CD4-positive, alpha-beta T cell treated with Interleukin-17A for 4 hours (primary cell): ENCODE data around the gene TTLL10.

Experiments
- DNase-seq: peaks from one replicate; pipeline ENCODE4 v3.0.0-alpha.2; 2020; ENCODE audit warnings: mixed read lengths

TTLL10 gene

DNA sequence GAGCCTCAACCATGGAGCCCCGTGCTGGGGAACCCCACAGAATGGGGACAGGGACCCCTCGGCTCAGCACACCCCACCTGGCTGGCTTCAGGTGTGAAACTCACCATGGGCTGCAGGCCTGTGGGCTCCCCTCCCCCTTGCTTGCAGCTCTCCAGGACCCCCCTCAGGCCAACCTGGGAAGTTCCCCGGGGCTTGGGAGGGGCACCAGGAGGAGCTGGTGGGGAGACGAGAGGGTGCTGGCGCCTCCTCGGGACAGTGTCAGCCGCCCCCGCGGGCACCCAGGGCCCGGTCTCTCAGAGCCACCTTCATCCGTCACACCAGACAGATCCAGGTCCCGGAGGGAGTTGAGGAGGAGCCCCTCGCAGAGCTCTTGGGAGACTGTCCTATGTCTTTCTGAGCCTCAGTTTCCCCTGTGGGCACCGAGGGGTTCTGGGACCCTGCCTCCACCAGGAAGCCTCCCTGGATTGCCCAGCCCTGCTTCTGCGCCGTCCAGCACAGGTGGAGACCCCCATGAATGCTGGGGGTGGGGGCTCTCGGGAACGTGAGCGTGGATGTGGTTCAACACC is 33.4 kb downstream of the TTLL10 start:
- no peak for DNase-seq

DNA sequence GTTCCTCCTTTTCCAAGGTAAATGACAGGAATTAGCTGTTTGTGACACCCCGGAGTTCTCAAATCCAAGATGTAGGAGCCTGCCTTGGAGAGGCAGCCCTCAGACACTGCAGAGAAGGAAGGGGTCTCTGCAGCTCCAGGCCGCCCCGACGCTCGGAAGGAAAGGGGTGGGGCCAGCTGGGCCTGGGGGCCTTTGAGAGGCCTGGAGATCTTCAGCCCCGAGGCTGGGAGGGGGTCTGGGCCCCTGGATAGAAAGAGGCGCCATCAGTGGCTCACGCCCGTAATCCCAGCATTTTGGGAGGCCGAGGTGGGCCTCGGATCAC is 33.9 kb downstream of the TTLL10 start:
- DNase-seq: no peak

GRCh38 chr1:1208713-1209433 is 35.2 kb downstream of the TTLL10 start:
- peak; percentile 56 for DNase-seq

GRCh38 chr1:1210726-1211540 is 37.3 kb downstream of the TTLL10 start:
- no peak for DNase-seq

- DNase-seq: peak; percentile 4
Measured at GRCh38 chr1:1211541-1212441, 38.1 kb downstream of the TTLL10 start.

- DNase-seq: peak; percentile 58
Measured at GRCh38 chr1:1212780-1213344, 39.2 kb downstream of the TTLL10 start.

- DNase-seq: peak; percentile 43
Measured at GRCh38 chr1:1213345-1214265, 39.9 kb downstream of the TTLL10 start, which contains the start of gene TNFRSF4. Gene TNFRSF4 (minus strand): TSS chr1:1214153. CDS start chr1:1214127, 26 bp downstream.

GRCh38 chr1:1215080-1215676 is 41.5 kb downstream of the TTLL10 start:
- no peak for DNase-seq

GRCh38 chr1:1215881-1216605 is 42.4 kb downstream of the TTLL10 start:
- DNase-seq: no peak

DNA sequence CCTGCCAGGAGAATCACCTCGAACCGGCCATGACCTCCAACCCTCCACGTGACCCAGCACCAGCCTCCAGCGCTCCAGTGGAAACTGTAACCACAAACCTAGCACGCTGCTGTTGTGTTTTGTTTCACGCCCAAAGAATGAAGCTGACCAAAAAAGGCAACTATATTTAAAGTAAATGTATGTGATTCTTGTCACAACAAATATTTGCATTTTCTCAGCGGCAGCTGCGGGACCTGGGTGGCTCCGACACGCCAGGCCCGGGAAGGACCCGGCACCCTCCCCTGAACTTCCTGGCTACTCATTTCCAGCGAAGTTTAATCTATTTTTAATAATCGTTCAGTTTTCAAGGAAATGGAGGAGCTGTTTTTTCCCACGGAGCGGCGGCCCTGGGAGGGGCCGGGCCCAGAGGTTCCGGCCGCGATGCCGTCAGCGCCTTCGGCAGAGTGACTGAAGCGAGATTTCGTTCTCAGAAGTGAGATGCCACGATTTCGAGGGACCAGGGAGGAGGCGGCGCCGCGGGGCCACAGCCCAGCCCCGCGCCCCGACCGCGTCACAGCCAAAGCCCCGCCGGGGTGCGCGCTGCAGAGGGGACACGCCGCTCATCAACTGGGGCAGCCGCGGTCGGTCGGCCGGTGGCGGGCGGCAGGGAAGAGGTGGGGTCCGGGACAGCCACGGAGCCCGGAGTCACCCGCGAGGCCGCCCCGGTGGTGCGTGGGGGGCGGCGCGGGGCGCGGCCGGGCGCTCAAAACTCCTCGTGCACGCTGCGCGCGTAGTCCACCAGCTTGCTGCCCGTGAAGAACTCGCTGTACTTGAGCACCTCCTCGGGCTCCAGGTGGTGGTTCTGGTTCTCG is 43.3 kb downstream of the TTLL10 start:
- DNase-seq: peak; percentile 58

GRCh38 chr1:1217621-1218523 is 44.2 kb downstream of the TTLL10 start:
- DNase-seq: peak; percentile 35

- no peak for DNase-seq
Measured at GRCh38 chr1:1218524-1219200, 45.0 kb downstream of the TTLL10 start.

DNA sequence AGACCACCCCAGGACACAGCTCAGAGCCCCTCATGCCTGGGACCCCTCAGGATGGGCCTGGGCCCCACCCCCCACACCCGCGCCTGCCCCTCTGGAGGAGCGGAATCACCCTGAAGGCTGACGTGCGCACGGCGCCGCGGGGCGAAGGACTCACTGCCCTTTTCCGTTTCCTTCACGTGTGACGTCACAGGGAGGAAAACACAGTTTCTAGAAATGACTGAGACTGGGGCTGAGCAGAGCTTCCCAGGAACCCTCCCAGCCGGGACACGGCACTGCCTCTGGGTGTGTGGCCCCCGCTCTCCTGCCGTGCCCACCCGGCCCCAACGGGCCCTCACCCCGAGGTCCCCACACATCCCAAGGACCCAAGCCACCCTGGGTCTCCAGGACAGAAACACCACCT is 45.7 kb downstream of the TTLL10 start:
- DNase-seq: peak; percentile 52

DNA sequence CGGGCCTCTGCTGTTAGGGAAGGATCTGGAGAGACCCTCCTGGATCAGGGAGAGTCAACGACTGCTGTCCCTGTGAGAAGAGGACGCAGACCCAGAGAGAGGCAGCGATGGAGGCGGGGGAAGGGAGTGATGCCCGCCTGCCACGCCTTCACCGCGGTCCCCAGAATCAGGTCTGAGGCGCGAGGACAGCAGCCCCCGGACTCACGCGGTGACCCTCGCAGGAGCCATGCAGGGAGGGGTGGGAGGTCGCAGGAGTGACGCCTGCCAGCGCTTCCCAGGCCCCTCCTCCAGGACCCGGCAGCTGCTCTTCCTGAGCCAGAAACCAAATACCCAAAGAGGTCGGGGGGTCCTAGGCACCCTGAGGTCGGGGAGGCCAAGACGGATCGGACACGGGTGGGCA is 46.5 kb downstream of the TTLL10 start:
- no peak for DNase-seq

DNA sequence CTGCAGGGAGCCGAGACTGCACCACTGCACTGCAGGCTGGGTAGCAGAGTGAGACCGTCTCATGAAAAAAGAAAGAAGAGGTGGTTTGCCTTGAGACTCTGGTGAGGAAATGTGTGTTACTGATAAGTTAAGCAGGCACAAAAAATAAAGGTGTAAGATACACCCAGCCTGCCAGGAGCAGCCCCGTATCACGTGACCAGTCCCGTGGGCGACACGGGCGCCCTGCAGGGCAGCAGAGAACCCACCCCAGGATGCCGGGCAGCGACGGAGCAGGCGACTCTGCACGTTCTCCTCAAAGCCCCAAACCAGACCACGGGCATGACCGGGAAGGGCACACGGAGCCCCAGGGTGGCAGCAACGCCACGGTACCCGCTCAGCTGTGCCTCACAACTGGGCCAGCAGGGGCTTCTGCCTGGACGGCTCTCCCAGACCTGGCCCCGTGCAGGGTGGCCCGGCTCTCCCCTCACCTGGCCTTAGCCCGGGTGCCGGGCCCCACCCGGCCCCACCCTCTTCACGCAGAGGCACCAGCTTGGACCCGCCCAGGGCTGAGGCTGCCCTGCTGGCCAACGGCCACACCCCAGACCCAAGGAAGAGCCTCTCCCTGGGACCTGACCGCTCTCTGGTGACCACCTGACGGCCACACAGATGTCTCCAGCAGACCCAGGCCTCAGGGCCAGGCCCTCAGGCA is 48.4 kb downstream of the TTLL10 start:
- DNase-seq: no peak

DNA sequence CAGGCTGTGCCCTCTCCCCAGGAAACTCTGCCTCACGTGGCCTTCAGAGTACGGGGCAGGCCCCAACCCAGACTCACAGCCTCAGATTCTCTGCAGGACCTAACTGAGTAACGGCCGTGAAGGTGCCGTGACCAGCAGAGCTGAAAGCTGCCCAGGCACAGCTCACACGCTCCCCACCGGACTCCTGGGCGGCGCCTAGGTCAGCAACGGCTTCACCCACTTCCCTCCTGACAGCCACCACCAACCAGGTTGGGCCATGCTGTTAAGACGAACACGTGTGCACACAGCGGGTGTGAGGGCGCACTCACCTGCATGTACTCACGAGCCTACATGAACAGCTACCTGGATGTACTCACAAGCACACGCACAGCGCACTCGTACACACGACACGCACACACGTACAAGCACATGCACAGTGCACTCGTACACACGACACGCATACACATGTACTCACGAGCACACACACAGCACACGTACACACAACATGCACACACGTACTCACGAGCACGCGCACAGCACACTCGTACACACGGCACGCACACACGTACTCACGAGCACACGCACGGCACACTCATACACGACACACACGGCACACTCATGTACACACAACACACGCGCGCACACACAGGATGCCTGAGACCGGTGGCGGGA is 49.0 kb downstream of the TTLL10 start:
- DNase-seq: no peak
